ENCODE data around the gene BMF. TPM values are rescaled to one million over a fixed set of nuclear protein-coding genes. Genes with fewer than 3 reads are reported as not detected.

The BMF gene
- total RNA-seq, 4 donors from 2014 or later = 3.7 to 7.7 (median 5.3) TPM

GRCh38 chr15:40040770-40041169, 67.9 kb downstream of the BMF start:
- no peak for TF ChIP-seq CTCF (IDR thresholded peaks at IDR 0.05)
- ATAC-seq (ENCODE audit: low FRiP score) (no peak), DNase-seq (ENCODE audit: low spot score) (no peak)

- TF ChIP-seq CTCF (IDR thresholded peaks at IDR 0.05) = no peak
- ATAC-seq (ENCODE audit: low FRiP score) = no peak
- DNase-seq (ENCODE audit: low spot score) = no peak
Measured at GRCh38 chr15:40040293-40040635, 68.4 kb downstream of the BMF start.

- DNase-seq (ENCODE audit: low spot score) = peak; percentile 94
- TF ChIP-seq CTCF (IDR thresholded peaks at IDR 0.05) = no peak
- ATAC-seq (ENCODE audit: low FRiP score) = peak; percentile 96
Measured at GRCh38 chr15:40038638-40039543, 69.8 kb downstream of the BMF start, which contains the start of gene SRP14. Gene SRP14, minus strand, starts transcription at chr15:40039181. Its CDS starts 65 bp downstream, at chr15:40039116.

GRCh38 chr15:40038275-40038637, 70.4 kb downstream of the BMF start:
- DNase-seq (ENCODE audit: low spot score) = no peak
- TF ChIP-seq CTCF (IDR thresholded peaks at IDR 0.05) = no peak
- ATAC-seq (ENCODE audit: low FRiP score) = peak; percentile 28

Other genes with a start within 250 kb of the BMF start
- gene GPR176, start 188.6 kb downstream of the BMF start, total RNA-seq = 10 to 100 TPM in 2 of 4 donors, 1 to 10 TPM in 2; 5.6 to 23.9 (median 11.7) TPM
- gene EIF2AK4, start 174.8 kb downstream of the BMF start, total RNA-seq = 10 to 100 TPM; 46.0 to 60.5 (median 51.6) TPM
- gene SRP14, start 69.7 kb downstream of the BMF start, total RNA-seq = 100 to 1,000 TPM; 276 to 299 (median 286) TPM
- gene BUB1B, start 52.2 kb upstream of the BMF start, total RNA-seq = 1 to 10 TPM in 2 of 4 donors, under 1 TPM in 2; 0.37 to 7.4 (median 1.5) TPM
- gene PAK6, start 130.2 kb upstream of the BMF start, total RNA-seq = 1 to 10 TPM in 1 of 4 donors, under 1 TPM in 1, not detected in 2; 0.72 to 1.5 TPM
- gene ANKRD63, start 174.2 kb upstream of the BMF start, total RNA-seq = not detected
- gene PLCB2, start 199.1 kb upstream of the BMF start, total RNA-seq = 10 to 100 TPM; 12.0 to 35.1 (median 25.0) TPM
- gene INAFM2, start 214.8 kb upstream of the BMF start, total RNA-seq = 10 to 100 TPM in 3 of 4 donors, 1 to 10 TPM in 1; 9.1 to 17.5 (median 12.2) TPM
- gene CCDC9B, start 232.1 kb upstream of the BMF start, total RNA-seq = 1 to 10 TPM; 1.1 to 7.4 (median 4.5) TPM
- gene PHGR1, start 242.2 kb upstream of the BMF start, total RNA-seq = not detected
- gene DISP2, start 249.3 kb upstream of the BMF start, total RNA-seq = 1 to 10 TPM in 1 of 4 donors, under 1 TPM in 3; under 0.01 to 1.1 (median 0.12) TPM

Measured in omental fat pad (tissue), 4 donors.